GM12878 (cell line): Measurements from ENCODE around the gene HHAT. TPM values are rescaled to one million over a fixed set of nuclear protein-coding genes. Genes with fewer than 3 reads are reported as not detected.
A peak's percentile ranks its signal among the peaks of the same experiment; 100 is the strongest.

Experiments used
- ATAC-seq: fragments of 200-7000 bp; cut with Tn5 transposase; 3 replicates; pipeline ENCODE4 v1.9.1; 2020; ENCODE audit warnings: mild to moderate bottlenecking, moderate library complexity
- BruUV-seq: library from RNA; stranded (reverse); fragments of 400-500 nt; replicated peaks from 2 replicates; lab custom pipeline; 2021; lab: Mats Ljungman, UMichigan
- CTCF ChIA-PET: fragments of 300-600 bp; sonication (Branson Sonifier 250); formaldehyde crosslinking; extraction: SDS; loops from one replicate; lab custom pipeline; 2021; ENCODE audit warnings: inconsistent platforms; lab: Yijun Ruan, JAX
- POLR2A ChIA-PET: fragments of 350-600 bp; formaldehyde crosslinking; extraction: SDS; loops from one replicate; lab custom pipeline; 2021; ENCODE audit warnings: inconsistent platforms; lab: Charles Lee
- RAD21 ChIA-PET: fragments of 300-600 bp; sonication (Branson Sonifier 250); formaldehyde crosslinking; loops from one replicate; lab custom pipeline; 2023; ENCODE audit warnings: antibody characterized with exemption; ENCODE audit not compliant: unreplicated experiment; lab: Charles Lee
- SMC1A ChIA-PET: fragments of 300-600 bp; sonication (Branson Sonifier 250); formaldehyde crosslinking; loops from one replicate; lab custom pipeline; 2023; ENCODE audit not compliant: unreplicated experiment, uncharacterized antibody; lab: Charles Lee
- DNase-seq: peaks from one replicate; pipeline ENCODE4 v3.0.0-alpha.2; 2011; ENCODE audit warnings: low read depth, low spot score
- FAIRE-seq: peaks from 3 replicates; lab custom pipeline; 2011; peaks lifted over from hg19 to GRCh38; lab: Jason Lieb, UNC
- H2AFZ ChIP-seq: 2 replicates; pipeline ENCODE4 v1.6.0; 2011; ENCODE audit warnings: low read depth, low read length, control low read depth; ENCODE audit not compliant: control insufficient read depth
- H3K27ac ChIP-seq: 2 replicates; pipeline ENCODE4 v1.5.1; 2011; ENCODE audit warnings: control low read depth; ENCODE audit not compliant: control insufficient read depth, insufficient read depth
- H3K27me3 ChIP-seq, 2 experiments: replicated peaks in 1 of 2; 2 replicates each; pipeline versions ENCODE4 v1.6.0 to v1.6.1; 2011; ENCODE audit warnings: low read length in 1 of 2; ENCODE audit not compliant: control insufficient read depth in 2 of 2, insufficient read depth in 2 of 2
- H3K36me3 ChIP-seq, 2 experiments: 2 replicates each; pipeline ENCODE4 v1.5.1; 2011; ENCODE audit warnings: low read length in 1 of 2; ENCODE audit not compliant: control insufficient read depth in 2 of 2, insufficient read depth in 2 of 2
- H3K4me1 ChIP-seq: 2 replicates; pipeline ENCODE4 v1.6.1; 2011; ENCODE audit warnings: mild to moderate bottlenecking, low read length, moderate library complexity, mixed read lengths; ENCODE audit not compliant: control insufficient read depth, insufficient read depth
- H3K4me2 ChIP-seq: 2 replicates; pipeline ENCODE4 v1.6.0; 2011; ENCODE audit warnings: control low read depth; ENCODE audit not compliant: control insufficient read depth, insufficient read depth
- H3K4me3 ChIP-seq: fragments of 200-600 bp; sonication (generic); 2 replicates; pipeline ENCODE4 v1.5.1; 2016
- H3K79me2 ChIP-seq: 2 replicates; pipeline ENCODE4 v1.6.0; 2011; ENCODE audit warnings: low read length; ENCODE audit not compliant: control insufficient read depth, insufficient read depth
- H3K9ac ChIP-seq: 2 replicates; pipeline ENCODE4 v1.8.0; 2011; ENCODE audit warnings: low read length, control low read depth, mixed read lengths; ENCODE audit not compliant: control insufficient read depth, insufficient read depth
- H3K9me3 ChIP-seq: replicated peaks from 3 replicates; pipeline ENCODE4 v1.5.1; 2011; ENCODE audit warnings: mild to moderate bottlenecking, low read length; ENCODE audit not compliant: control insufficient read depth, insufficient read depth
- H4K20me1 ChIP-seq: 2 replicates; pipeline ENCODE4 v1.6.0; 2011; ENCODE audit not compliant: control insufficient read depth, insufficient read depth
- MEF2B ChIP-seq: fragments of 450-650 bp; IDR thresholded peaks from 2 replicates; pipeline ENCODE4 v1.6.1; 2018; ENCODE audit warnings: mild to moderate bottlenecking, moderate library complexity; ENCODE audit not compliant: partially characterized antibody, poor library complexity, severe bottlenecking
- MLLT1 ChIP-seq: fragments of 450-650 bp; IDR thresholded peaks from 2 replicates; pipeline ENCODE4 v1.6.1; 2016; ENCODE audit warnings: mild to moderate bottlenecking
- WGBS: methylation state at CpG from one replicate; pipeline ENCODE4 v1.1.6; 2016; ENCODE audit warnings: low lambda C conversion rate; ENCODE audit not compliant: insufficient replicate concordance, insufficient coverage; ENCODE audit errors: missing lambda C conversion rate; 5-methylcytosine and 5-hydroxymethylcytosine counted together
- in situ Hi-C: fragments of 300-500 bp; cut with MboI; formaldehyde crosslinking; loops from 9 replicates; pipeline ENCODE4 v1.14.3; 2018; ENCODE audit warnings: mixed read lengths
- intact Hi-C: fragments of 100-400 bp; cut with micrococcal nuclease; formaldehyde crosslinking; loops from one replicate; pipeline ENCODE4 v1.14.2; 2022; ENCODE audit not compliant: unreplicated experiment
- polyA plus RNA-seq, 11 experiments: library from polyadenylated mRNA; depleted of rRNA in 4 of 11; unstranded in 6 of 11; stranded (reverse) in 5 of 11; fragments of >200 nt; fragmentation: Nextera tagmentation in 4 of 11; fragmentation: Illumina TruSeq in 1 of 11; extraction: Ambion mirVana in 4 of 11; extraction: Trizol in 1 of 11; gene quantifications; 1 replicate in 1 of 11; 2 replicates in 10 of 11; pipeline versions ENCODE4 v1.2.1 to v1.2.3, GENCODE V29; 2011 to 2016; ENCODE audit warnings: inconsistent platforms in 2 of 11, missing spikeins in 2 of 11, low read depth in 1 of 11
- total RNA-seq, 4 experiments: library from RNA; depleted of rRNA in 3 of 4; stranded (reverse); fragments of >200 nt in 3 of 4; fragmentation: Illumina TruSeq in 1 of 4; extraction: Trizol in 1 of 4; gene quantifications; 2 replicates each; pipeline versions ENCODE4 v1.2.1 to v1.2.3, GENCODE V29; 2013 to 2021
- TF ChIP-seq, protein P1 (sequence below): fragments of 450-650 bp; IDR thresholded peaks from 2 replicates; pipeline ENCODE4 v1.6.1; 2017; ENCODE audit warnings: mild to moderate bottlenecking

The HHAT gene
- total and polyA plus RNA-seq, 10 of the 15 experiments (the other 5 are each of a cell fraction or from before 2014, with no cell fraction given): 1.2 to 37.6 (median 2.6) TPM

GRCh38 chr1:210332233-210332632 lies 3.5 kb downstream of the HHAT start:
- SMC1A ChIA-PET: interaction anchor here (1.1 to 11.8 kb wide), 12 partner anchors 11 to 69 kb away, joined by 4 to 199 read pairs (median 14); no protein-coding TSS in a partner anchor
- POLR2A ChIA-PET: interaction anchor here (0.9 to 3.2 kb wide), 7 partner anchors 12 to 68 kb away, joined by 3 to 48 read pairs (median 8); no protein-coding TSS in a partner anchor
- no peak for TF ChIP-seq MEF2B
- TF ChIP-seq MLLT1: peak; percentile 5; the same call in 1 of the 2 replicates
- TF ChIP-seq, protein P1, sequence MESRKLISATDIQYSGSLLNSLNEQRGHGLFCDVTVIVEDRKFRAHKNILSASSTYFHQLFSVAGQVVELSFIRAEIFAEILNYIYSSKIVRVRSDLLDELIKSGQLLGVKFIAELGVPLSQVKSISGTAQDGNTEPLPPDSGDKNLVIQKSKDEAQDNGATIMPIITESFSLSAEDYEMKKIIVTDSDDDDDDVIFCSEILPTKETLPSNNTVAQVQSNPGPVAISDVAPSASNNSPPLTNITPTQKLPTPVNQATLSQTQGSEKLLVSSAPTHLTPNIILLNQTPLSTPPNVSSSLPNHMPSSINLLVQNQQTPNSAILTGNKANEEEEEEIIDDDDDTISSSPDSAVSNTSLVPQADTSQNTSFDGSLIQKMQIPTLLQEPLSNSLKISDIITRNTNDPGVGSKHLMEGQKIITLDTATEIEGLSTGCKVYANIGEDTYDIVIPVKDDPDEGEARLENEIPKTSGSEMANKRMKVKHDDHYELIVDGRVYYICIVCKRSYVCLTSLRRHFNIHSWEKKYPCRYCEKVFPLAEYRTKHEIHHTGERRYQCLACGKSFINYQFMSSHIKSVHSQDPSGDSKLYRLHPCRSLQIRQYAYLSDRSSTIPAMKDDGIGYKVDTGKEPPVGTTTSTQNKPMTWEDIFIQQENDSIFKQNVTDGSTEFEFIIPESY: 0 out of 2 replicates have a peak, but pooled peaks have one; percentile 23
- BruUV-seq: no TSS peak
- Histone ChIP-seq H2AFZ (no peak overlapping the region), H3K9me3 (no peaks in the 10 kb centered on the region), H3K9ac (no peak overlapping the region), H3K4me1 (peaks cover 26% of the 10 kb centered on the region), H3K79me2 (no peaks in the 10 kb centered on the region), H3K27ac (peak overlapping the region; percentile 6; the same call in 1 of the 2 replicates), H3K27me3 (no peaks in the 10 kb centered on the region), H3K4me3 (no peak overlapping the region), H3K4me2 (peak overlapping the region; percentile 69), H4K20me1 (no peaks in the 10 kb centered on the region), H3K36me3 (no peaks in the 10 kb centered on the region)
- intact Hi-C loops (loop anchor here (2.0 to 10.0 kb wide), 2 partner anchors 15 to 577 kb away; partner anchors contain the start of gene TRAF3IP3), in situ Hi-C loops (no loop called here)
- CTCF ChIA-PET: interaction anchor here (1.0 to 7.0 kb wide), 11 partner anchors 12 to 79 kb away, joined by 3 to 43 read pairs (median 8); no protein-coding TSS in a partner anchor
- WGBS: 26% methylated on average over 7 of the region's 7 CpGs
- DNase-seq (no peak), ATAC-seq (no peak), FAIRE-seq (no peak)
- RAD21 ChIA-PET: interaction anchor here (1.0 to 7.8 kb wide), 10 partner anchors 11 to 352 kb away, joined by 3 to 82 read pairs (median 12); no protein-coding TSS in a partner anchor
